ENCODE measurements around the gene KLHL21. TPM values are rescaled to one million over a fixed set of nuclear protein-coding genes. Genes with fewer than 3 reads are reported as not detected.

Gene KLHL21
- total RNA-seq, 1 experiment from 2014 or later: 17.6 TPM

DNA sequence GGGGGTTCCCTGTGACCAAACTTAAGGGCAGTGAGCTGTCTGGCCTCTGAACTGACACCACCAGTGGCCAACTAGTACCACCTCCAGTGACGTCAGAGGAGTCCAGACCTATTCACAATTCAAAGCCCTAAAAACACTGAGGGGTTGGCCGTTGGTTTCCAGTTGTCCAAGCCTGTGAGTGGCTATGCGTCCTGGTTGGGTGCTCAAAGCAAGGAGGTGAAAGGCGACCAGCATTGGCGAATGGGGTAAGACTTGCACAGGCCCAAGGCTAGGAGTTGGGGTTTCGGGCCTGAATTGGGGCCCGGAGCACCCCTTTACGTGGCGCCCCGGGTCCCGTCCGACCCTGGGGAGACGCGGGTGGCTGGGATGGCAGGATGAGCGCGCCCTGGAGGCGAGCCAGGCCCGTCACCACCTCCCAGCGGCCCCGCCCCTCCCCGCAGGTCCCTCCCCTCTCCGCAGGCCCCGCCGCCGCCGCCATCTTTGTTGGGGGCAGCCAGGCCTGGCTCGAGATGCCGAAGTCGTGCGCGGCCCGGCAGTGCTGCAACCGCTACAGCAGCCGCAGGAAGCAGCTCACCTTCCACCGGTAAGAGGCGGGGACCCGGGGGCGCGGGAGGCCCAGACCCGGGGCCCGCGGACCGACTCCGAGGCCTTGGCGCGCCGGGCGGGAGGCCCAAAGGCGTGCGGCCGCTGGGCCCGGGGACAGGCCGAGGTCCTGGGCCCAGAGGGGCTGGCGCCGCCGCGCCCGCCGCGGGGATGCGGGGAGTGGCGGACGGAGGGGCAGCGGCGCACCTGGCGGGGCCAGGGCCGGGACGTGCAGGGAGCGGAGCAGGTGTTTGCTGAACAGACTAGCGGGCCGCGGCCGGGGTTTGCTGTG lies 22.3 kb upstream of the KLHL21 start, which contains the start of gene THAP3 (continued):
- TF ChIP-seq TCF7 (CRISPR knock-in tag; IDR thresholded peaks at IDR 0.05; ENCODE audit: low read depth): peak; percentile 60; the same call in 1 of the 2 replicates
- TF ChIP-seq NR2C2 (CRISPR knock-in tag; IDR thresholded peaks at IDR 0.05): no peak
- TF ChIP-seq RELA (CRISPR knock-in tag; IDR thresholded peaks at IDR 0.05; ENCODE audit: borderline replicate concordance): no peak
- TF ChIP-seq, protein P1, sequence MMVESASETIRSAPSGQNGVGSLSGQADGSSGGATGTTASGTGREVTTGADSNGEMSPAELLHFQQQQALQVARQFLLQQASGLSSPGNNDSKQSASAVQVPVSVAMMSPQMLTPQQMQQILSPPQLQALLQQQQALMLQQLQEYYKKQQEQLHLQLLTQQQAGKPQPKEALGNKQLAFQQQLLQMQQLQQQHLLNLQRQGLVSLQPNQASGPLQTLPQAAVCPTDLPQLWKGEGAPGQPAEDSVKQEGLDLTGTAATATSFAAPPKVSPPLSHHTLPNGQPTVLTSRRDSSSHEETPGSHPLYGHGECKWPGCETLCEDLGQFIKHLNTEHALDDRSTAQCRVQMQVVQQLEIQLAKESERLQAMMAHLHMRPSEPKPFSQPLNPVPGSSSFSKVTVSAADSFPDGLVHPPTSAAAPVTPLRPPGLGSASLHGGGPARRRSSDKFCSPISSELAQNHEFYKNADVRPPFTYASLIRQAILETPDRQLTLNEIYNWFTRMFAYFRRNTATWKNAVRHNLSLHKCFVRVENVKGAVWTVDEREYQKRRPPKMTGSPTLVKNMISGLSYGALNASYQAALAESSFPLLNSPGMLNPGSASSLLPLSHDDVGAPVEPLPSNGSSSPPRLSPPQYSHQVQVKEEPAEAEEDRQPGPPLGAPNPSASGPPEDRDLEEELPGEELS (CRISPR knock-in tag; IDR thresholded peaks at IDR 0.05): peak; percentile 34; the same call in 1 of the 2 replicates
- TF ChIP-seq, protein P2, sequence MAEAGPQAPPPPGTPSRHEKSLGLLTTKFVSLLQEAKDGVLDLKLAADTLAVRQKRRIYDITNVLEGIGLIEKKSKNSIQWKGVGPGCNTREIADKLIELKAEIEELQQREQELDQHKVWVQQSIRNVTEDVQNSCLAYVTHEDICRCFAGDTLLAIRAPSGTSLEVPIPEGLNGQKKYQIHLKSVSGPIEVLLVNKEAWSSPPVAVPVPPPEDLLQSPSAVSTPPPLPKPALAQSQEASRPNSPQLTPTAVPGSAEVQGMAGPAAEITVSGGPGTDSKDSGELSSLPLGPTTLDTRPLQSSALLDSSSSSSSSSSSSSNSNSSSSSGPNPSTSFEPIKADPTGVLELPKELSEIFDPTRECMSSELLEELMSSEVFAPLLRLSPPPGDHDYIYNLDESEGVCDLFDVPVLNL (CRISPR knock-in tag; IDR thresholded peaks at IDR 0.05; ENCODE audit: borderline replicate concordance, low read depth): peak; percentile 18; the same call in 1 of the 2 replicates
- TF ChIP-seq, protein P3, sequence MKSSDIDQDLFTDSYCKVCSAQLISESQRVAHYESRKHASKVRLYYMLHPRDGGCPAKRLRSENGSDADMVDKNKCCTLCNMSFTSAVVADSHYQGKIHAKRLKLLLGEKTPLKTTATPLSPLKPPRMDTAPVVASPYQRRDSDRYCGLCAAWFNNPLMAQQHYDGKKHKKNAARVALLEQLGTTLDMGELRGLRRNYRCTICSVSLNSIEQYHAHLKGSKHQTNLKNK (CRISPR knock-in tag; IDR thresholded peaks at IDR 0.05): no peak
- no peak for TF ChIP-seq ELF4 (CRISPR knock-in tag; IDR thresholded peaks at IDR 0.05; ENCODE audit: low read depth)
- TF ChIP-seq ETV6 (CRISPR knock-in tag; IDR thresholded peaks at IDR 0.05): peak; percentile 12
- TF ChIP-seq SMAD4 (CRISPR knock-in tag; IDR thresholded peaks at IDR 0.05): no peak
- no peak for TF ChIP-seq IRF1 (CRISPR knock-in tag; IDR thresholded peaks at IDR 0.05)

- Mint-ChIP-seq H3K4me3 (no peak overlapping the region), H3K4me1 (peaks cover 14% of the 10 kb centered on the region)
- CTCF ChIA-PET: interaction anchor here (0.5 to 2.5 kb wide), 4 partner anchors 11 to 70 kb away, joined by 3 to 8 read pairs (median 6); partner anchors contain the start of genes NOL9 and TAS1R1
- TF ChIP-seq IRF2 (CRISPR knock-in tag; IDR thresholded peaks at IDR 0.05; ENCODE audit: borderline replicate concordance, low read depth) (no peak), RELA (CRISPR knock-in tag; IDR thresholded peaks at IDR 0.05; ENCODE audit: borderline replicate concordance) (no peak), ZNF425 (CRISPR knock-in tag; conservative IDR thresholded peaks at IDR 0.05) (no peak), NR1H2 (CRISPR knock-in tag; IDR thresholded peaks at IDR 0.05) (no peak), ETV6 (CRISPR knock-in tag; IDR thresholded peaks at IDR 0.05) (no peak), PRRX2 (CRISPR knock-in tag; IDR thresholded peaks at IDR 0.05) (no peak), ZBTB43 (CRISPR knock-in tag; IDR thresholded peaks at IDR 0.05) (no peak), ZNF423 (CRISPR knock-in tag; IDR thresholded peaks at IDR 0.05) (no peak), ATF6 (CRISPR knock-in tag; IDR thresholded peaks at IDR 0.05) (no peak), ZNF121 (CRISPR knock-in tag; IDR thresholded peaks at IDR 0.05) (no peak), SMAD3 (CRISPR knock-in tag; IDR thresholded peaks at IDR 0.05; ENCODE audit: borderline replicate concordance) (no peak)
- TF ChIP-seq, protein P4, sequence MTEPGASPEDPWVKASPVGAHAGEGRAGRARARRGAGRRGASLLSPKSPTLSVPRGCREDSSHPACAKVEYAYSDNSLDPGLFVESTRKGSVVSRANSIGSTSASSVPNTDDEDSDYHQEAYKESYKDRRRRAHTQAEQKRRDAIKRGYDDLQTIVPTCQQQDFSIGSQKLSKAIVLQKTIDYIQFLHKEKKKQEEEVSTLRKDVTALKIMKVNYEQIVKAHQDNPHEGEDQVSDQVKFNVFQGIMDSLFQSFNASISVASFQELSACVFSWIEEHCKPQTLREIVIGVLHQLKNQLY (CRISPR knock-in tag; IDR thresholded peaks at IDR 0.05): no peak
- TF ChIP-seq, protein P5, sequence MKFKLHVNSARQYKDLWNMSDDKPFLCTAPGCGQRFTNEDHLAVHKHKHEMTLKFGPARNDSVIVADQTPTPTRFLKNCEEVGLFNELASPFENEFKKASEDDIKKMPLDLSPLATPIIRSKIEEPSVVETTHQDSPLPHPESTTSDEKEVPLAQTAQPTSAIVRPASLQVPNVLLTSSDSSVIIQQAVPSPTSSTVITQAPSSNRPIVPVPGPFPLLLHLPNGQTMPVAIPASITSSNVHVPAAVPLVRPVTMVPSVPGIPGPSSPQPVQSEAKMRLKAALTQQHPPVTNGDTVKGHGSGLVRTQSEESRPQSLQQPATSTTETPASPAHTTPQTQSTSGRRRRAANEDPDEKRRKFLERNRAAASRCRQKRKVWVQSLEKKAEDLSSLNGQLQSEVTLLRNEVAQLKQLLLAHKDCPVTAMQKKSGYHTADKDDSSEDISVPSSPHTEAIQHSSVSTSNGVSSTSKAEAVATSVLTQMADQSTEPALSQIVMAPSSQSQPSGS (CRISPR knock-in tag; IDR thresholded peaks at IDR 0.05; ENCODE audit: borderline replicate concordance, low read depth): no peak
Measured at GRCh38 chr1:6623269-6623965, 20.7 kb upstream of the KLHL21 start.

More at GRCh38 chr1:6623269-6623965, 20.7 kb upstream of the KLHL21 start:
- ATAC-seq: no peak
- no peak for DNase-seq (ENCODE audit: low spot score)
- peak overlapping the region; percentile 79 for H3K27ac Mint-ChIP-seq
- H3K36me3 Mint-ChIP-seq: peaks cover 54% of the 10 kb centered on the region
- no peaks in the 10 kb centered on the region; the same call in 1 of the 2 replicates for H3K27me3 Mint-ChIP-seq (ENCODE audit: low read depth)
- no peaks in the 10 kb centered on the region for H3K9me3 Mint-ChIP-seq
- POLR2A ChIA-PET: interaction anchor here (1.3 kb wide), 1 partner anchor 19 kb away, joined by 3 read pairs; no protein-coding TSS in a partner anchor

Data from WTC11 (cell line).